ENCODE results near the gene LUC7L3. TPM values are rescaled to one million over a fixed set of nuclear protein-coding genes. Genes with fewer than 3 reads are reported as not detected.
A peak's percentile ranks its signal among the peaks of the same experiment; 100 is the strongest.

LUC7L3 gene
- polyA plus RNA-seq, 2 of the 4 experiments (the other 2 are of a cell fraction) = 209 to 211 TPM

DNA sequence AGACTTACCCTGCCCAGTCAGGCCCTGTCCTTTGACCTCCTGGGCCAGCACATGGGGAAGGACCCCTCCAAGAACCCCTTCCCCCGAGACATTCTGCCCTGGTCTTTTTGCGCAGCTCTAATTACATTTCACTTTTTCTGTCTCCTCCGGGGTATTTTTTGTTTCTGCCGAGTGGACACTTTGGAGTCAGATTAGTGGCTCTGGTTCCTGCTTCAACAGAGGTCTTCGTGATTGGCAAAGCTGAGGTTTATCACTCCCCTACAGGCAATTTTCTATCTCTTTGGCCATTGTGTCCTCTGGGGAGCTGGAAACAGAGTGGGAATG, 35.2 kb upstream of the LUC7L3 start:
- Histone ChIP-seq H3K27ac (peak overlapping the region; percentile 97 to 98), H3K4me2 (peak overlapping the region; percentile 67), H3K9me3 (no peaks in the 10 kb centered on the region), H3K4me1 (peaks cover 100% of the 10 kb centered on the region), H3K4me3 (no peak overlapping the region)
- no peak for ATAC-seq
- WGBS (ENCODE audit: missing lambda C conversion rate) = 61% methylated on average over 5 of the region's 5 CpGs
- ChIA-PET POLR2A (interaction anchor here (1.0 to 4.8 kb wide), 3 partner anchors 9 to 47 kb away, joined by 5 to 35 read pairs (median 11); no protein-coding TSS in a partner anchor), CTCF (interaction anchor here (1.0 to 52.6 kb wide), 7 partner anchors 8 to 201 kb away, joined by 3 to 2097 read pairs (median 753); partner anchors contain the start of genes ABCC3 and SPATA20)
- TF ChIP-seq EP300 (IDR thresholded peaks at IDR 0.05) (no peak), GATA3 (IDR thresholded peaks at IDR 0.05; ENCODE audit: borderline replicate concordance) (no peak), CBX8 (IDR thresholded peaks at IDR 0.05) (no peak), SMC3 (IDR thresholded peaks at IDR 0.05) (no peak), HEYL (CRISPR knock-in tag; IDR thresholded peaks at IDR 0.05) (no peak), ESRRA (IDR thresholded peaks at IDR 0.05; ENCODE audit: borderline replicate concordance, low read length) (no peak), FOXS1 (CRISPR knock-in tag; IDR thresholded peaks at IDR 0.05) (no peak), EHMT2 (IDR thresholded peaks at IDR 0.05; ENCODE audit: low read depth) (no peak), ZFP36 (IDR thresholded peaks at IDR 0.05; ENCODE audit: borderline replicate concordance, partially characterized antibody) (no peak), MAFK (IDR thresholded peaks at IDR 0.05; ENCODE audit: partially characterized antibody) (peak; percentile 92), RCOR1 (IDR thresholded peaks at IDR 0.05; ENCODE audit: low read depth, low read length) (no peak), SREBF2 (IDR thresholded peaks at IDR 0.05) (no peak)
- TF ChIP-seq, protein P1, sequence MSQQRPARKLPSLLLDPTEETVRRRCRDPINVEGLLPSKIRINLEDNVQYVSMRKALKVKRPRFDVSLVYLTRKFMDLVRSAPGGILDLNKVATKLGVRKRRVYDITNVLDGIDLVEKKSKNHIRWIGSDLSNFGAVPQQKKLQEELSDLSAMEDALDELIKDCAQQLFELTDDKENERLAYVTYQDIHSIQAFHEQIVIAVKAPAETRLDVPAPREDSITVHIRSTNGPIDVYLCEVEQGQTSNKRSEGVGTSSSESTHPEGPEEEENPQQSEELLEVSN (IDR thresholded peaks at IDR 0.05; ENCODE audit: borderline replicate concordance, low read depth) = 0 out of 2 replicates have a peak, but pooled peaks have one; percentile 29
- TF ChIP-seq, protein P2, sequence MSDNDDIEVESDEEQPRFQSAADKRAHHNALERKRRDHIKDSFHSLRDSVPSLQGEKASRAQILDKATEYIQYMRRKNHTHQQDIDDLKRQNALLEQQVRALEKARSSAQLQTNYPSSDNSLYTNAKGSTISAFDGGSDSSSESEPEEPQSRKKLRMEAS (IDR thresholded peaks at IDR 0.05) = no peak
- TF ChIP-seq, protein P3, sequence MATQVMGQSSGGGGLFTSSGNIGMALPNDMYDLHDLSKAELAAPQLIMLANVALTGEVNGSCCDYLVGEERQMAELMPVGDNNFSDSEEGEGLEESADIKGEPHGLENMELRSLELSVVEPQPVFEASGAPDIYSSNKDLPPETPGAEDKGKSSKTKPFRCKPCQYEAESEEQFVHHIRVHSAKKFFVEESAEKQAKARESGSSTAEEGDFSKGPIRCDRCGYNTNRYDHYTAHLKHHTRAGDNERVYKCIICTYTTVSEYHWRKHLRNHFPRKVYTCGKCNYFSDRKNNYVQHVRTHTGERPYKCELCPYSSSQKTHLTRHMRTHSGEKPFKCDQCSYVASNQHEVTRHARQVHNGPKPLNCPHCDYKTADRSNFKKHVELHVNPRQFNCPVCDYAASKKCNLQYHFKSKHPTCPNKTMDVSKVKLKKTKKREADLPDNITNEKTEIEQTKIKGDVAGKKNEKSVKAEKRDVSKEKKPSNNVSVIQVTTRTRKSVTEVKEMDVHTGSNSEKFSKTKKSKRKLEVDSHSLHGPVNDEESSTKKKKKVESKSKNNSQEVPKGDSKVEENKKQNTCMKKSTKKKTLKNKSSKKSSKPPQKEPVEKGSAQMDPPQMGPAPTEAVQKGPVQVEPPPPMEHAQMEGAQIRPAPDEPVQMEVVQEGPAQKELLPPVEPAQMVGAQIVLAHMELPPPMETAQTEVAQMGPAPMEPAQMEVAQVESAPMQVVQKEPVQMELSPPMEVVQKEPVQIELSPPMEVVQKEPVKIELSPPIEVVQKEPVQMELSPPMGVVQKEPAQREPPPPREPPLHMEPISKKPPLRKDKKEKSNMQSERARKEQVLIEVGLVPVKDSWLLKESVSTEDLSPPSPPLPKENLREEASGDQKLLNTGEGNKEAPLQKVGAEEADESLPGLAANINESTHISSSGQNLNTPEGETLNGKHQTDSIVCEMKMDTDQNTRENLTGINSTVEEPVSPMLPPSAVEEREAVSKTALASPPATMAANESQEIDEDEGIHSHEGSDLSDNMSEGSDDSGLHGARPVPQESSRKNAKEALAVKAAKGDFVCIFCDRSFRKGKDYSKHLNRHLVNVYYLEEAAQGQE (IDR thresholded peaks at IDR 0.05) = no peak
- DNase-seq (ENCODE audit: low read depth in 1 of 2, low spot score in 1 of 2) = no peak
- no peak for FAIRE-seq

DNA sequence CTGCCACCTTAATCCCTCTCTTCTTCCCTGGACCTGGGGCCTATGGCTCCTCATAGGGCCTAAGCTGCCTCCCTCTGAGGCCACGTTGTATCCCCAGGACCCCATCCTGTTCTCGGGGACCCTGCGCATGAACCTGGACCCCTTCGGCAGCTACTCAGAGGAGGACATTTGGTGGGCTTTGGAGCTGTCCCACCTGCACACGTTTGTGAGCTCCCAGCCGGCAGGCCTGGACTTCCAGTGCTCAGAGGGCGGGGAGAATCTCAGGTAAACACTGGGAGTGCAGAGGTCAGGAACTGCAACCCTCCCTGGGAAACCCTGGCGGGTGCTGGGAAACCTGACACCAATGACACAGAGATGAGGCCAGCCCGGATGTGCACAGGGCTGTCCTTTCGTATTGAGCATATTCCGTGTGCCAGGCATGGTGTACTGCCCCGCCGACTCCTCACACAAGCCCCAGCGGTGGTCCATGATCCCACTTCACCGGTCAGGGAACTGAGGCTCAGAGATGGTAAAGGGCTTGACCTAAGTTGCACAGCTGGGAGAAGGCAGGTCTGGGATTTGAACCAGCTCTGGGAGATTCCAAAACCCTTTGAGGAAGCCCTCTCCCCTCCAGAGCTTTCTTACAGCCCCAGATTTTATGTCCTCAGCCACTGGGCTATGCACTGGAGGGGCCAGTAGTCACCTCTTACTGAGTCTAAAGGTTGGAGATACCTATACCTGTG, 34.6 kb upstream of the LUC7L3 start:
- peak; percentile 30; the same call in 1 of the 2 replicates for TF ChIP-seq TP53 (CRISPR knock-in tag; IDR thresholded peaks at IDR 0.05)
- no peak for TF ChIP-seq CEBPB (IDR thresholded peaks at IDR 0.05)
- no peak for TF ChIP-seq FOSL2 (IDR thresholded peaks at IDR 0.05)
- TF ChIP-seq FOSL2 (CRISPR knock-in tag; IDR thresholded peaks at IDR 0.05) = peak; percentile 29
- TF ChIP-seq, protein P4, sequence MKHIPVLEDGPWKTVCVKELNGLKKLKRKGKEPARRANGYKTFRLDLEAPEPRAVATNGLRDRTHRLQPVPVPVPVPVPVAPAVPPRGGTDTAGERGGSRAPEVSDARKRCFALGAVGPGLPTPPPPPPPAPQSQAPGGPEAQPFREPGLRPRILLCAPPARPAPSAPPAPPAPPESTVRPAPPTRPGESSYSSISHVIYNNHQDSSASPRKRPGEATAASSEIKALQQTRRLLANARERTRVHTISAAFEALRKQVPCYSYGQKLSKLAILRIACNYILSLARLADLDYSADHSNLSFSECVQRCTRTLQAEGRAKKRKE (CRISPR knock-in tag; IDR thresholded peaks at IDR 0.05; ENCODE audit: low read depth) = peak; percentile 47; the same call in 1 of the 2 replicates
- peak; percentile 95 for TF ChIP-seq HDAC2 (IDR thresholded peaks at IDR 0.05)
- 0 out of 2 replicates have a peak, but pooled peaks have one; percentile 71 for TF ChIP-seq EHF (CRISPR knock-in tag; IDR thresholded peaks at IDR 0.05)
- TF ChIP-seq CHD4 (IDR thresholded peaks at IDR 0.05; ENCODE audit: borderline replicate concordance) = peak; percentile 47; the same call in 1 of the 2 replicates
- TF ChIP-seq, protein P5, sequence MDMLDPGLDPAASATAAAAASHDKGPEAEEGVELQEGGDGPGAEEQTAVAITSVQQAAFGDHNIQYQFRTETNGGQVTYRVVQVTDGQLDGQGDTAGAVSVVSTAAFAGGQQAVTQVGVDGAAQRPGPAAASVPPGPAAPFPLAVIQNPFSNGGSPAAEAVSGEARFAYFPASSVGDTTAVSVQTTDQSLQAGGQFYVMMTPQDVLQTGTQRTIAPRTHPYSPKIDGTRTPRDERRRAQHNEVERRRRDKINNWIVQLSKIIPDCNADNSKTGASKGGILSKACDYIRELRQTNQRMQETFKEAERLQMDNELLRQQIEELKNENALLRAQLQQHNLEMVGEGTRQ (IDR thresholded peaks at IDR 0.05) = no peak
- 0 out of 2 replicates have a peak, but pooled peaks have one; percentile 17 for TF ChIP-seq HOXB5 (CRISPR knock-in tag; IDR thresholded peaks at IDR 0.05)
- TF ChIP-seq, protein P2 (IDR thresholded peaks at IDR 0.05) = peak; percentile 44; the same call in 1 of the 2 replicates
- no peak for TF ChIP-seq FOSB (CRISPR knock-in tag; IDR thresholded peaks at IDR 0.05)
- peak; percentile 95 for TF ChIP-seq KDM1A (IDR thresholded peaks at IDR 0.05; ENCODE audit: low read depth)
- TF ChIP-seq HOXB13 (CRISPR knock-in tag; IDR thresholded peaks at IDR 0.05; ENCODE audit: low read depth) = no peak
- TF ChIP-seq, protein P6, sequence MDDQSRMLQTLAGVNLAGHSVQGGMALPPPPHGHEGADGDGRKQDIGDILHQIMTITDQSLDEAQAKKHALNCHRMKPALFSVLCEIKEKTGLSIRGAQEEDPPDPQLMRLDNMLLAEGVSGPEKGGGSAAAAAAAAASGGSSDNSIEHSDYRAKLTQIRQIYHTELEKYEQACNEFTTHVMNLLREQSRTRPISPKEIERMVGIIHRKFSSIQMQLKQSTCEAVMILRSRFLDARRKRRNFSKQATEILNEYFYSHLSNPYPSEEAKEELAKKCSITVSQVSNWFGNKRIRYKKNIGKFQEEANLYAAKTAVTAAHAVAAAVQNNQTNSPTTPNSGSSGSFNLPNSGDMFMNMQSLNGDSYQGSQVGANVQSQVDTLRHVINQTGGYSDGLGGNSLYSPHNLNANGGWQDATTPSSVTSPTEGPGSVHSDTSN (IDR thresholded peaks at IDR 0.05) = no peak
- TF ChIP-seq JUN (IDR thresholded peaks at IDR 0.05) = peak in 1 of 2 experiments; percentile 31; a peak in 1 of 5 replicates
- peak in 1 of 2 experiments; percentile 82 for DNase-seq (ENCODE audit: low read depth in 1 of 2, low spot score in 1 of 2)
- no peak overlapping the region for H3K4me3 ChIP-seq
- peak in 1 of 2 experiments; percentile 12; a peak in 3 of 6 replicates for ATAC-seq
- peak overlapping the region; percentile 67 for H3K4me2 ChIP-seq
- ChIA-PET CTCF (interaction anchor here (1.0 to 52.6 kb wide), 7 partner anchors 8 to 202 kb away, joined by 3 to 2097 read pairs (median 753); partner anchors contain the start of genes ABCC3 and SPATA20), POLR2A (interaction anchor here (1.0 to 4.8 kb wide), 4 partner anchors 8 to 47 kb away, joined by 4 to 35 read pairs (median 8); no protein-coding TSS in a partner anchor)
- WGBS (ENCODE audit: missing lambda C conversion rate) = 30% methylated on average over 15 of the region's 15 CpGs
- peaks cover 100% of the 10 kb centered on the region for H3K4me1 ChIP-seq
- FAIRE-seq = no peak
- H3K27ac ChIP-seq = peak overlapping the region; percentile 97 to 98
- H3K9me3 ChIP-seq = no peaks in the 10 kb centered on the region
